Stomach (tissue), 4 donors: ENCODE results near the gene TRAK1.

ENCODE experiments used
- CTCF ChIP-seq, 7 experiments: fragments of 450-650 bp in 4 of 7; fragments of 200-600 bp in 3 of 7; sonication (generic) in 3 of 7; IDR thresholded peaks; one replicate each; pipeline ENCODE4 v1.5.1; 2016 to 2019; ENCODE audit warnings: antibody characterized with exemption in 7 of 7, control low read depth in 2 of 7, mild to moderate bottlenecking in 1 of 7
- EP300 ChIP-seq: sonication (generic); formaldehyde crosslinking; IDR thresholded peaks from one replicate; pipeline ENCODE4 v1.6.1; 2017; ENCODE audit warnings: antibody characterized with exemption
- POLR2A ChIP-seq, 4 donors: fragments of 450-650 bp; IDR thresholded peaks; one replicate each; pipeline ENCODE4 v1.6.1; 2016; ENCODE audit warnings: antibody characterized with exemption in 4 of 4, control low read depth in 2 of 4, mild to moderate bottlenecking in 1 of 4, moderate library complexity in 1 of 4

GRCh38 chr3:42209917-42210316 is 118.8 kb downstream of the TRAK1 start:
- TF ChIP-seq CTCF (IDR thresholded peaks at IDR 0.05): no peak
- no peak for TF ChIP-seq POLR2A (IDR thresholded peaks at IDR 0.05)
- TF ChIP-seq EP300: no peak
